CD4-positive, alpha-beta T cell treated with Interleukin-17A for 1 hour (primary cell): ENCODE data around the gene PTPRN2.

Experiments
- DNase-seq: peaks from one replicate; pipeline ENCODE4 v3.0.0-alpha.2; 2020

PTPRN2 gene

DNA sequence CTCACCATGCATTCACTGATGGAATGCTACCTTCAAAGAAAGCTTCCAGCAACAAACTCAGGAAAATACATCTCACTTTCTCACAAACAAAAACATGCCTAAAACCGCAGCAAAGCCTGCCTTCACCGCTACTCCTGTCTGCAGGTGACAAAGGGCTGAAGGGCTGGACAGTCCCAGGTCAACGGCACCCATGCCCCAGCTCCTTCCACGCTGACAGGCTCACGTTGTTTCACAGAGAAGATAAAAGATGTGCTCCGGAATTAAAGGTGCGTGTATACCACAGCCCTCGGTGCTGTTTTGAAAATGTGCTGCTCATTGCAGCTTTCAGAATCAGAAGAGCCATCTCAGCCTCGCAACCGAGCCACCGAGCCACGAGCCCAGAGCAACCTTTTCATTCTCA is 445.0 kb downstream of the PTPRN2 start:
- DNase-seq = no peak

- DNase-seq = no peak
These were observed 445.7 kb downstream of the PTPRN2 start for GRCh38 chr7:158141806-158142518.

GRCh38 chr7:158141221-158141582 is 446.4 kb downstream of the PTPRN2 start:
- DNase-seq = no peak

DNA sequence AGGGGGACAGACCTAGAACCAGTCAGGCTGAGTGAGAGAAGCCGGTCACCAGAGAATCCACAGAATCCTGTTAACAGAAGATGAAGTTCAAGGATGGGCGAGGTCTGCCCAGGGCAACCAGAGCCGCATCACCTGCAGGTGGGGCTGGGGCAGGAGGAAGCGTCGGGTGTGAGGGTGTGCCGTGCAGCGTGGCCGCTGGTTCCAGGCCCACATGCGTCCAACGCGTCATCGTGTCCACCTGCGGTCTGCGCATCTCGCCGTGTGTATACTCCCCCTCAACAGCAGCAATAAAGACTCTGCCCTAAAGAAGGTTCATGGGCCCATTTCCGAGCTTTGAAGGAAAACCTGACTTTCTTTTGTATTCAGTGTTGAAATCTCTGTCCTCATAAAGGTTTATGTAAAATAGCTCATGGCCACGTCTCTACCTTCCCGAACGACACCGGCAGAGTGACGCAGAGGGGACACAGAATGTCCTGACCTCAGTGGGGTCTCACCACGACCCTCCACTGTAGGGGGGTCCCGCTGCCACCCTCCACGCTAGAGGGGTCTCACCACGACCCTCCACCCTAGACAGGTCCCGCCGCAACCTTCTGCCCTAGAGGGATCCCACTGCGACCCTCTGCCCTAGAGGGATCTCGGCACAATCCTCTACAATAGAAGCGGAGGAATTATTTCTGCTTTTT is 446.9 kb downstream of the PTPRN2 start:
- DNase-seq = no peak

DNA sequence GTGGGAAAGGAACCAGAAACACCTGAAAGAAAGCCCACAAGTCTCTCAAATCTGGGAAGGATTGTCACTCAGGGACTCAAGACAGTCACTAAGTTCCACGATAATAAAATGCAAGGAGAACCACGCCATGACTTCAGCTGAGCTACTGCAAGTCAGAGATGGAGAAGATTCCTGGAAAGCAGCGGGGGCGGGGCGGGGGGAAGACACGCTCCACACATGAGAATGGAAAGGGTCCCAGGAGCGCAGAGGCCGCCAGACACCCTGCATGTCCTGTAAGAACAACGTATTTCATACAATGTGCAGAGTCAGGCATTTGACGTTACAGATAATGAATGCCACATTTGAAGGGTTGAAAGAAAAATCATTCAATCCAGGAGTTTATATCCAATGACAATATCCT is 448.1 kb downstream of the PTPRN2 start:
- DNase-seq = no peak

- DNase-seq = no peak
These were observed 449.4 kb downstream of the PTPRN2 start for GRCh38 chr7:158138329-158138597.

DNA sequence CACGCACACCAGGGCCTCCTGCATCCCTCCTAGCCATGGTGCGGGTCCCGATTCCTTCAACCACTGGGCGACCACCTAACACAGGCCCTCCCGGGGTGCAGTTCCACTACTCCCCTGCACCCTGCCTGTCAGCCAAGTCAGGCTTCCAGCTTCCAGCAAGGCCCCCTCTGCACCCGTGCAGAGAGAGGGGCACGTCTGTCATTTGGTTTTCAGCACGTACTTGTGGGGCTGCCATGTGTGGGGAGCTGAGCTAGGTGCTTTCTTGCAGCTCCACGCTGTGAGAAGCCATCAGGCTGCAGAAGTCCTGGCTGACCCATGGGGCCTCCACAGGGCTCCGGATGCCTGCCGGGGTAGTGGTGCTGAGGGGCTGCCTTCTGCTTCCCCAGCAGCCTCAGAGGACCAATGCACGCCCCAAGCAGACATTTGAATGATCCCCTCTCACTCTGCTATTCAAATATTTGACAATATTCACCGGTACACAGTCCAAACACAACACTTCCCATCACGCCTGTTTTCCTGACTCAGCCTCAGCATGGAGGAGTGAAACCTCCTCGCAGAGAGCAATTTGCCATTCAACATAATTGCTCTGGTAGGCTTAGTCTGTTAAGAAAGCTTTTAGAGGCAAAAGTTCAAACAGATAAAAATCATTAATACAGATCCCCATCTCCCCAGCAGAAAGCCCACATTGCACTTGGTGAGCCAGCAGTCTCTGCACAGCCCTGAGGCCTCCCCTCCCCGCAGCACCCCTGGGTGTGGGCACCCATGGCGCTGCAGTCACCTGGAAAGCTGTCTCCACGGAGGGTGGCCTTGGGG is 449.9 kb downstream of the PTPRN2 start:
- DNase-seq = no peak

DNA sequence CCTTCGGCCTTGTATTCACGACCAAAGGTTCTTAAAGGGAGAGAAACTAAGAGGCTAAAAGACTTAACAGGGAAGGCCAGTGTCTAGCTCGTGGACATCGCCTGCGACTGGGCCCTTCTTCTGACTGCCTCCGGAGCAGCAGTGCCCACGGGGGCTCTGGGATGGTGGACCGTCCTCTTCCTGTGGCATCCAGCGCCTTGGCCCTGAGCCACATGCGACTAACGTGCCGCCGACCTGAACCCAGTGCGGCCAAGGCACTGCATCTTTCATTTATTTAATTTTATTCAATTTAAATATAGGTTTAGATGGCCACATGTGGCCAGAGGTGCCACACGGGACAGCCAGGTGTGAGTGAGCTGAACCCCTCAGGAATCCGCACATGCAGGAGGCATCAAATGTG is 451.7 kb downstream of the PTPRN2 start:
- no peak for DNase-seq

DNA sequence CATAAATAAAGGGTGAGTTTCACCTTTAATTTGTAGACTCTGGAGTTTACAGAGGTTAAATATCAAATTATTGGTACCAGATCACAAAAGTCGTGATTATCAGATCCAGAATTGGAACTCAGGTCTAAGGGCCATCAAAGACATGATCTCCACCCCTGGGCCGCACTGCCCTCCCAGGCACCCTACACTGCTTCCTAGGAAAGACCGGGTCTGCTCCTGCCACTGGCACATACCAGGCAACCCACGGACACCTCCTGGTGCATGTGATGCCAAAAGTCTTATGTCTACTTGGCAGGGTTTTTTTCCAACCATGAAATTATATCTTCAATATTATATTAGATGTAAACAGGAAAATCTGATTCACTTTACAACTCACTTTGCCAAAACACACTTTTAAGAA is 452.8 kb downstream of the PTPRN2 start:
- no peak for DNase-seq

GRCh38 chr7:158133515-158134271 is 453.9 kb downstream of the PTPRN2 start:
- DNase-seq = no peak

DNA sequence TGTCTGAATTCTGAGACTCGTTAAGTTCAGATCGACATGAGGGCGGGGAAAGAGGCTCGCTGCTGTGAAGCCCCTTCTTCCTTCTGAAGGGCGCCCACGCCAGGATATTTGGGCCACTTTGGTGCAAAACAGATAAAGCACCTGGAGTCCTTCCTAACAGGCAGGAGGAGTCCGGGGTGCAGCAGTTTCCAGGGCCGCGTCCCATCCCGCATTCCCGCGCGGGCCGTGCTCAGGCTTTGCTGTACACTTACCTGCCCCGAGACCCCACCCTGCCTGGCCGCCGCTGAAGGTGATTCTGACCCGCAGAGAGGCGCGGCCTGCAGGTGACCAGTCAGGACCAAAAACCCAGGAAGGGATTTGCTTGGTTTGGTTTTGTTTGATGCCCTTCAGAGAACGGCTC is 454.6 kb downstream of the PTPRN2 start:
- DNase-seq = no peak

DNA sequence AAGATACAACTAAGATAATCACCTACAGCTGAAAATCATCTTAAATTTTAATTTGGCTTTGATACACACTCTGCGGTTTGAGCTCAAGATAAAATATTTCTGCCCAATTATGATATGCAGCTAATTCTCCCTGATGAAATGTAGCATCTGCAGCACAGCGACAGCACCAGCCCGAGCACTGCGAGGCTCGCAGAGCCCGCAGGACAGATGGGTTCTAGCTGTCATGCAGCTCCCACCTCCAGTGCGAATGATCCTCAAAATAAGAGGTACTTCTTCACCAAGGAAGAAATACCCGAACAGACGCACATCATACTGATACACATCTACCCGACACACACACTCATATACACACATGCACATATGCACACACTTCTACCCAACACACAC is 457.6 kb downstream of the PTPRN2 start:
- no peak for DNase-seq

DNA sequence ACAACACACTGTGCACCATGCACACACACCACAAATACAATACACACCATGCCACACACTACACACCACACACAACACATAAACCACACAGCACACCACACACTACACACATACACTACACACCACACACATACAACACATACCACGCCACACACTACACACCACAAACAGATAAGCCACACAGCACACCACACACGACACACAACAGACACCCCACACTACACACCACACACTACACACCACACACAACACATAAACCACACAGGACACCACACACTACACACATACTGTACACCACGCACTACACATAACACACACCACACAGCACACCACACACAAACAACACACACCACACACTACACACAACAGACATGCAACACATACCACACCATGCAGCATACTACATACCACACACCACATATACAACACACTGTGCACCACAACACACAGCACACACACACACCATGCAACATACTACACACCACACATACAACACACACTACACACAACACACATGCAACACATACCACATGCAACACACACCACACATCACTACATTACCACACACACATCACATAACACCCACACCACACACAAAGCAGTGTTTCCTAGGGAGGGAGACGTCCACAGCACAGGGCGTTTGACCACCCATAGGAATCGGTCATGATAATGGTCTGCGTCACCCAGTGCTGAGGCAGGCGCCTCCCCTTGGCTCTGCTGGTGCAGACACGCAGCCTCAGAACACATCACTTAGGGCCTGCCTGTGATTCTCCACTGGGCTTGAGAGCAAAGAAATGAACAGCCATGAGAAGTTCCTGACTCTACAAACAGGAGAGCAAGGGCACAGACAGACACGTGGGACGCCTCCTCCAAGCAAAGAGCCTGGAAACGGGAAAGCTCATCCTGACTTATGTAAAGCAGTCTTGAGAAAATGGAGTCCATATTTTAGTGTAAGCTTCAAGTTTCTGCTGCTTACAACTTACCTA is 458.3 kb downstream of the PTPRN2 start:
- no peak for DNase-seq

GRCh38 chr7:158128572-158128971 is 459.1 kb downstream of the PTPRN2 start:
- no peak for DNase-seq

- DNase-seq = no peak
These were observed 460.4 kb downstream of the PTPRN2 start for GRCh38 chr7:158127241-158127640.

DNA sequence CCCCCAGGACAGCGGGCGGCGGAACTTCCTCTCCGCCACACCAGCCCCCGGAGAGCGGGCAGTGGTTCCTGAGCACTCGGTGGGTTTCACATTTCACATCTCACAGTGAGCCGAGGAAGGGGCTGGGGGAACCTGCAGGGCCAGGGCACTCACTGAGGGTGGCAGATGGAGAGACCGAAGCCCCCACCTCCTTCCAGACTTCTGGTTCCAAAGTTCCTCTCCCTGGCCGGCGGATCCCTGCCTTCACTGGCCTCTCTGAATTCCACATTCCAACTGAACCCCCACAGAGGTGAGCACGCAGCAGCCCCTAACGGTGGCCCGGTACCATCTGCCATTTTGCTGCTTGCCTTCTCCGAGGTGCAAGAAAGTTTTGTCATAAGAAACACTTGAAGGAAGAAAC is 461.0 kb downstream of the PTPRN2 start:
- DNase-seq = no peak

GRCh38 chr7:158125721-158126120 is 461.9 kb downstream of the PTPRN2 start:
- DNase-seq = no peak

DNA sequence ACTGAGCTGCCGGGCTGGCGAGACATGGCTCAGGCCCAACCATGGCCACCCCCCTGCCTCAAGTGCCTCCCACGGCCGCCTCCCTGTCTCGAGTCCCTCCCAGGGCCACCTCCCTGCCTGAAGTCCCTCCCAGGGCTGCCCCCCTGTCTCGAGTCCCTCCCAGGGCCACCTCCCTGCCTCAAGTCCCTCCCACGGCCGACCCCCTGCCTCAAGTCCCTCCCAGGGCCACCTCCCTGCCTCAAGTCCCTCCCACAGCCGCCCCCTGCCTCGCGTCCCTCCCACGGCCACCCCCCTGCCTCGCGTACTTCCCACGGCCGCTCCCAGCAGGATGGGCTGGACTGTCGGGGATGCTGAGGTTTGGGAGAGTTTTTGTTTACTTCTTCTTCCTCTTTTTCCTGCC is 462.5 kb downstream of the PTPRN2 start:
- DNase-seq = no peak

DNA sequence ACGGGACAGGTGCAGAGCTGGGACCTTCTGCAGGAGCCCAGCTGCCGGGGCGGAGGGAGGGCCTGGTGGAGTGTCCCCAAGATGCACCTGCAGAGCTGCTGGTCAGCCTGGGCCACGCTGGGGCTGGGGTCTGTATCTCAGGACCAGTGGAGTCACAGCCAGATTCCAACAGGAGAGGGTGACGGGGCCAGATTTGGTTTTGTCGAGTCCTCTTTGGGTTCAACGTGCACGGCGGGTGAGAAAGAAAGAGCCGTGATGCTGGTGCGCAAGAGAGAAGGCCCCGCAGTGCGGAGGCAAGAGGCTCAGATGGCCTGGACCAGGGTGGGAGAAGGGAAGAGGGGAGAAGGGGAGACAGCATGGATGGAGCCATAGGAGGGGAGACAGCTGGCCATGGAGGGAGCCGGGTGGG is 462.9 kb downstream of the PTPRN2 start:
- no peak for DNase-seq

- no peak for DNase-seq
These were observed 463.9 kb downstream of the PTPRN2 start for GRCh38 chr7:158123753-158124152.

DNA sequence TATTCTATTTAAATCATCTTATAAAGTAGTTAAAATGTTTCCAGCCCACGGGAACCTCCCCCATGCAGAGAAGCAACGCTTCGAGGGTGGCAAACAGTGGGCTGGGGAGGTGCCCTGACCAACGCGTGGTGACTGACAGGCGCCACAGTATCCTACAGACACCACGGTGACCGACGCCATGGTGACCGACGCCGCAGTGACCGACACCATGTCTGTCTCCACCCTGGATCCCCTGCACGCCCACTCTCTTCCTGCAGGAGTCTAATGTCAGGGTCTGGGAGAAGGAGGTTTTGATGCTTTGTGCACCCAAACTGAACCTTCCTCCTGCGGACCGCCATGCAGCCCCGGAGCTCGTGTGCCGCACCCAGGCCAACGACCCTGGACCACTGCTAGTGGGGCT is 464.4 kb downstream of the PTPRN2 start:
- DNase-seq = no peak

GRCh38 chr7:158121441-158122045 is 466.1 kb downstream of the PTPRN2 start:
- DNase-seq = no peak
